ENCODE results near the gene SETD1A. TPM values are rescaled to one million over a fixed set of nuclear protein-coding genes. Genes with fewer than 3 reads are reported as not detected.
"Not testable (repeated sequence)": the region's sequence is repeated elsewhere in the genome, so short reads cannot be mapped to it uniquely, and the experiment has no call there.

The SETD1A gene
- total RNA-seq, 2 experiments from 2014 or later, result 28.5 to 31.7 TPM

DNA sequence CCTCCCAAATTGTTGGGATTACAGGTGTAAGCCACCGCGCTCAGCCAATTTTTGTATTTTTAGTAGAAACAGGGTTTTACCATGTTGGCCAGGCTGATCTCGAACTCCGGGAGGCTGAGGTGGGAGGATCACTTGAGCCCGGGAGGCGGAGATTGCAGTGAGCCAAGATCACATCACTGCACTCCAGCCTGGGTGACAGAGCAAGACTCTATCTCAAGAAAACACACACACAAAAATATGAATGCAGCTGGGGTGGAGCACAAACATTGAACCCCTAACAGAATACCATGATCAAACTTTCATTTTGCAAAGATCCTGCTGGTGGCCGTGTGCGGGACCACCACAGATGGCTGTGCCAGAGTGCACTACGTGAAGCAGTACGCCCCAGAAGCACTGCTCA lies 60.2 kb downstream of the SETD1A start:
- not testable (repeated sequence) for H3K4me3 Mint-ChIP-seq, H3K27ac Mint-ChIP-seq, H3K36me3 Mint-ChIP-seq, H3K9me3 Mint-ChIP-seq, DNase-seq, H3K4me1 Mint-ChIP-seq
- peaks cover 17% of the 10 kb centered on the region for H3K27me3 Mint-ChIP-seq

DNA sequence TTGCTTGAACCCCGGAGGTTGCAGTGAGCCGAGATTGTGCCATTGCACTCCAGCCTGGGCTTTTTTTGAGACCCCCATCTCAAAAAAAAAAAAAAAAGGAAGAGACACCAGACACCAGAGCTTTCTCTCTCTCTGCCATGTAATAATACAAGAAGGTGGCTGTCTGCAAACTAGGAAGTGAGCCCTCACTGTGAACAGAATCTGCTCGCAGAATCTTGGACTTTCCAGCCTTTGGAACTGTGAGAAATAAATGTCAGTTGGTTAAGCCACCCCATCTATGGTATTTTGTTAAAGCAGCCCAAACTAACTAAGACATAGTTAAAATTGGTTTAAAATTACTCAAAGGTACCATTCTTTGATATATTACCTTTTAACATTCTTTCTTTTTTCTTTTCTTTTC lies 63.0 kb downstream of the SETD1A start:
- Mint-ChIP-seq H3K27me3 (peaks cover 5% of the 10 kb centered on the region), H3K9me3 (no peaks in the 10 kb centered on the region), H3K4me3 (no peak overlapping the region), H3K36me3 (no peaks in the 10 kb centered on the region), H3K4me1 (peaks cover 4% of the 10 kb centered on the region), H3K27ac (no peak overlapping the region)
- no peak for DNase-seq

DNA sequence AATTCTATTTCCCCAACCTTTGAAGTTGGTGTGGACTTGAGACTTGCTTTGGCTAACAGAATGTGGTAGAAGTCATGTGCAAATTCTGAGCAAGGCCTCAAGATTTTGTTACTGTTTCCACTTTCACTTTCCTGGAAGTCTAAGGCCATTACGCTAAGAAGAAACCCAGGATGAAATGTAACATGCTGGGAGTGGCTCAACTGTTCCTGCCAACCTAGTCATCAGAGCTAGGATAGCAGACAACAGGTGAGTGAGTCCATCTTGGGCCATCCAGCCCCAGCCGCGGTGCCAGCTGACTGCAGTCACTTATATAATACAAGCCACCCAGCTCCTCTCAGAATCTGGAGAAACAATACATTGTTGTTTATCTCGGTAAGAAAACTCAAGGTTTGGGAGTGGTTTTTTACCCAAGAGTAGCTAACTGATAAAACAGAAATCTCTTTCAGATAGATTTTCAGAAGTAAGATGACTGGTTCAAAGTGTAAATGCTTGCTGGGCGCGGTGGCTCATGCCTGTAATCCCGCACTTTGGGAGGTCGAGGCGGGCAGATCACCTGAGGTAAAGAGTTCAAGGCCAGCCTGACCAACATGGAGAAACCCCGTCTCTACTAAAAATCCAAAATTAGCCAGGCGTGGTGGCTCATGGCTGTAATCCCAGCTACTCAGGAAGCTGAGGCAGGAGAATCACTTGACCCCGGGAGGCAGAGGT lies 65.1 kb downstream of the SETD1A start:
- Mint-ChIP-seq H3K4me3 (no peak overlapping the region), H3K36me3 (no peaks in the 10 kb centered on the region), H3K27me3 (no peaks in the 10 kb centered on the region), H3K4me1 (peaks cover 4% of the 10 kb centered on the region), H3K27ac (peak overlapping the region; percentile 62), H3K9me3 (no peaks in the 10 kb centered on the region)
- DNase-seq, result no peak

DNA sequence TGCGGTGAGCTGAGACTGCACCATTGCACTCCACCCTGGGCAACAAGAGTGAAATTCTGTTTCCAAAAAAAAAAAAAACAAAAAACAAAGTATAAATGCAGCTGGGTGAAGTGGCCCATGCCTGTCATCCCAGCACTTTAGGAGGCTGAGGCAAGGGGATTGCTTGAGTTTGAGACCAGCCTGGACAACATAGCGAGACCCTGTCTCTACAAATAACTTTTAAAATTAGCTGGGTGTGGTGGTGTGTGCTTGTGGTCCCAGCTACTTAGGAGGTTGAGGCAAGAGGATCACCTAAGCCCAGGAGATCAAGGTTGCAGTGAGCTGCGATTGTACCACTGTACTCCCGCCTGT lies 65.7 kb downstream of the SETD1A start:
- Mint-ChIP-seq H3K27me3 (no peaks in the 10 kb centered on the region), H3K4me1 (peaks cover 4% of the 10 kb centered on the region), H3K4me3 (no peak overlapping the region), H3K36me3 (no peaks in the 10 kb centered on the region), H3K9me3 (no peaks in the 10 kb centered on the region), H3K27ac (peak overlapping the region; percentile 62)
- DNase-seq, result no peak

DNA sequence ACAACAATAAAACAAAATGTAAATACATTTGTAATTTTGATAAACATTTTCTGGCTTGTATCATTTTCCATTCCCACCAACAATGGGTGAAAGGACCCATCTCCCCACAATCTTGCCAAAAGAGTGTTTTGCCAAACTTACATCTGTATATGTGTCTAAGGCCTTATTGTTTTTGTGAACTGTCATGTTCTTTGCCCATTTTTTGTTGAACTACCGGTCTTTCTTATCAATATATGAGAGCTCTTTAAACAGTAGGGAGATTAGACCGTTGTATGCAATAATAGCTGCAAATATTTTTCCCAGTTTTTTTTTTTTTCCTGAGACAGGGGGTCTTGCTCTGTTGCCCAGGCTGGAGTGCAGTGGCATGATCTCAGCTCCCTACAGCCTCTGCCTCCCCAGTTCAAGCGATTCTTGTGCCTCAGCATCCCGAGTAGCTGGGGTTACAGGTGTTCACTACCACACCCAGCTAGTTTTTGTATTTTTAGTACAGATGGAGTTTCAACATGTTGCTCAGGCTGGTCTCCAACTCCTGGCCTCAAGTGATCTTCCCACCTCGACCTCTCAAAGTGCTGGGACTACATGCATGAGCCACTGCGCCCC lies 66.2 kb downstream of the SETD1A start:
- H3K4me3 Mint-ChIP-seq, result no peak overlapping the region
- no peaks in the 10 kb centered on the region for H3K36me3 Mint-ChIP-seq
- peaks cover 4% of the 10 kb centered on the region for H3K4me1 Mint-ChIP-seq
- H3K27me3 Mint-ChIP-seq, result no peaks in the 10 kb centered on the region
- H3K9me3 Mint-ChIP-seq, result no peaks in the 10 kb centered on the region
- DNase-seq, result no peak
- H3K27ac Mint-ChIP-seq, result no peak overlapping the region

DNA sequence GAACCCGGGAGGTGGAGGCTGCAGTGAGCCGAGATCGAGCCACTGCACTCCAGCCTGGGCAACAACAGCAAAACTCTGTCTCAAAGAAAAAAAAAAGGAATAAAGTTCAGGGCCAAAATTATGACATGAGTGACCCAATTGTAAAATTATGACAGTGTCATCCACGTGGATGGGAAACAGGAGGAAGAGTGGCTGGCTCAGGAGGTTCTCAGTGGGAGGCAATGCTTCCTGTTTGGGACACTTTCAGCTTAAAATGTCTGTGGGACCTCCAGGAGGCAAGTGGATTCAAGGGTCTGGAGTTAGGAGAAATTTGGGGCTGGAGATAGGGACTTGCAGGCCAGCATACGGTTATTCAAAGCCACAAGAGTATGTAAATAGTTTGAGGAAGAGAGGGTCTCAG lies 67.8 kb downstream of the SETD1A start:
- H3K4me1 Mint-ChIP-seq, result peaks cover 4% of the 10 kb centered on the region

DNA sequence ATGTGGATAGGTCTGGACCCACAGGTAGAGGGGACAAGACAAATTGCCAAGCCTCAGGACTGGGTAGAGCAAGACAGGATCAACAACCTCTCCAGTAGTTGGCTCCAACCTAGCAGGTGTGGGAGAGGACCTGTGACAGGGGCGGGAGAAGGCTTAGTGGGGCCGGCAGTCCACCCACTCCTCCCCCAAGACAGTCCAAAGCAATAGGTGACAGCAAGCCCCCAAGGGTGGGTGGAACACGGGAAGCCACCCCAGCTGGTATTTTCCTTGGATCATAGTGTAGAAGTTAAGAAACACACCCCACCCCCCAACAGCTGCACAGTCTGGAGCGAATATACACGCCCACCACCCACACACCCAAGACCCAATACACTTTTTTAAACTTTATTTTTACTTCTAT lies 71.7 kb downstream of the SETD1A start:
- H3K27ac Mint-ChIP-seq, result no peak overlapping the region
- DNase-seq, result no peak

More for the DNA sequence above, 67.8 kb downstream of the SETD1A start:
- H3K27me3 Mint-ChIP-seq, result no peaks in the 10 kb centered on the region
- H3K4me3 Mint-ChIP-seq, result no peak overlapping the region
- no peaks in the 10 kb centered on the region for H3K36me3 Mint-ChIP-seq
- H3K27ac Mint-ChIP-seq, result no peak overlapping the region
- no peak for DNase-seq
- H3K9me3 Mint-ChIP-seq, result no peaks in the 10 kb centered on the region

DNA sequence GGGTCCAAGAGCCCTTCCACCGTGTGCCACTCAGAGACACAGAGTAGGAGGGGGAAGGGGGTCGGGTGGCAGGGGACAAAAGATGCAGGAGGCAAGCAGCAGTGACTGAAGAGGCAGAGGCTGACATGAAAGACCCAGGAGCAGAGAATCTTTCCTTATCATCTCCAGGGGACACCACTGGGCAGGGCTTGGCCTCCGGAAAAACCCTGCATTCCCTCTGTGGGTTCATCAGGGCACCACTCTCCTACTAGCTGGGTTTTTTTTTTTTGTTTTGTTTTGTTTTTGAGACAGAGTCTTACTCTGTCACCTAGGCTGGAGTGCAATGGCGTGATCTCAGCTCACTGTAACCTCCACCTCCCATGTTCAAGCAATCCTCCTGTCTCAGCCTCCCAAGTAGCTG lies 73.7 kb downstream of the SETD1A start:
- no peak overlapping the region for H3K4me3 Mint-ChIP-seq
- H3K36me3 Mint-ChIP-seq, result peaks cover 3% of the 10 kb centered on the region
- H3K27ac Mint-ChIP-seq, result peak overlapping the region; percentile 56
- H3K4me1 Mint-ChIP-seq, result peaks cover 16% of the 10 kb centered on the region
- H3K27me3 Mint-ChIP-seq, result no peaks in the 10 kb centered on the region
- H3K9me3 Mint-ChIP-seq, result no peaks in the 10 kb centered on the region
- no peak for DNase-seq

More for the DNA sequence above, 71.7 kb downstream of the SETD1A start:
- Mint-ChIP-seq H3K27me3 (no peaks in the 10 kb centered on the region), H3K36me3 (peaks cover 2% of the 10 kb centered on the region), H3K4me3 (no peak overlapping the region), H3K4me1 (peaks cover 12% of the 10 kb centered on the region), H3K9me3 (no peaks in the 10 kb centered on the region)

DNA sequence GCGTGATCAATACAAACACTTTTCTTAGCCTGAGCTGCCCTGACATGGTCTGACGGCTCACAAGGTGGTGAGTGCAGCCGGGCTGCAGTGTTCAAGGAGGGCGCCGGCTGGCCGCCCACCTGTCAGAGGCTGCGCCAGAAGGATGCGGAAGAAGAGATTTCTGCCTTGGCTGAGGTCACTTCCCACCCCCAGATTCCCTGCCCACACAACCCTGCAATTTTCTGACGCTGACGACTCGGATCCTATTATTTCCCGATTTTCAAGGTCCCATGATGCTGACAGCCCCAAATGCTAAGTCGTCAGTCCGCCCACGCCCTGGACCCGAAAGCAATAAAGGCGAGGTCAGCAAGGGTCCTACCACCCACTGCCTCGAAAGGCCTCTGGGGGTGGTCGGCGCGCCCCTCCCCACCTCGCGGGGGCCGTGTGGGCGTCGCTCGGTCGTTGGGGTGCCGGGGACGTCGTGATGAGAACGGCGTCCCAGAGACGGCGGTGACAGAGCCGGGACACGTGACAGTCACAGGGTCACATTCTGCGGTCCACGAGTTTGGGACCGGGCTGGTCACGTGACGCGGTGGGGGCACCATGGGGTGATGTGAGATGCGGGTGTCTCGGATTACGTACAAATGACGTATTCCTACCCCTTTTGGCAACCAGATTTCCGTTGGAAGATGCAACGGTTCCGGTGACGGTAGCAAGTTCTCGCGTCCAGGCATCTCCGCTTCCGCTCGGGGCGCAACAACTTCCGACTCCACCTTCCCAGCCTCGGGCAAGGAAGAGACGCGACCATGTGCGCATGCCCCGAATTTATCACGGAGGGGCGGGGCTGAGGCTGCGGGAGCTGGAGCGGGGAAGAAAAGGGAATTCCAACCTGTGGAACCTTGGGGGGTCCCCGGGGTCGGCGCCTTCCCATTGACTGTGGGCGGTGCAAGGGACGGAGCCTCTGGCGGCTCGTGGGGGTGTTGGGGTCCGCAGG lies 75.5 kb downstream of the SETD1A start, which contains the start of gene STX4:
TSS of gene STX4 (plus strand) at position 823 of the 973 bp plus-strand sequence. CDS start 248 bp downstream, outside the sequence.
- H3K4me3 Mint-ChIP-seq, result peak within 1 kb of the TSS; percentile 96
- H3K27me3 Mint-ChIP-seq, result no peaks in the 10 kb centered on the region

DNA sequence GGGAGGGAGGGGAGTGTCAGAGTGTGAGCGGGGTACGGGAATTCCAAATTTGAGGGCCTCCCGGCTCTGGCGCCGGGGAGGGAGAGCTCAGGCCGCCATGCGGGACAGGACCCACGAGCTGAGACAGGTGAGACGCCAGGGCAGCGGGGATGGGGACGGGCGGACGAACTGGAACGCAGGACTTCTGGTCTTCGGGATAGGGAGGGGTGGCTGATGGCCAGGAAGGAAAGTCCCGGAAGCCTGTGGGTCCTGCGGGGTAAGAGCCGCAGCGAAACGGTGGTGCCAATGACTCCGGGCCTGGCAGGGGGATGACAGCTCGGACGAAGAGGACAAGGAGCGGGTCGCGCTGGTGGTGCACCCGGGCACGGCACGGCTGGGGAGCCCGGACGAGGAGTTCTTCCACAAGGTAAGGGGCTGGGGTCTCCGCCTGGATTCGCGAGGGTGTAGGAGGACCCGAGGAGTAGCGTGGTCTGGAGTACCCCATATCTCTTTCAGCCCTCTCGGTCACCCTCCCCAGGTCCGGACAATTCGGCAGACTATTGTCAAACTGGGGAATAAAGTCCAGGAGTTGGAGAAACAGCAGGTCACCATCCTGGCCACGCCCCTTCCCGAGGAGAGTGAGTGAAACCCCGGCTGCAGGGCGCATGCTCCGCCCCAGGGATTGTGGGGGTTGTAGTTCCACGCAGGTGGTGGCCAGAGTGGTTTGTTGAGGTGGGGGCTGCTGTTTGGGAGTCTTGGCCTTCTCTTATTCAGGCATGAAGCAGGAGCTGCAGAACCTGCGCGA lies 76.3 kb downstream of the SETD1A start:
- Mint-ChIP-seq H3K9me3 (no peaks in the 10 kb centered on the region), H3K4me3 (peak overlapping the region; percentile 96), H3K4me1 (peaks cover 18% of the 10 kb centered on the region), H3K36me3 (peaks cover 3% of the 10 kb centered on the region), H3K27me3 (no peaks in the 10 kb centered on the region), H3K27ac (peak overlapping the region; percentile 93)
- peak; percentile 86 for DNase-seq

More for the DNA sequence above, 75.5 kb downstream of the SETD1A start, which contains the start of gene STX4:
- Mint-ChIP-seq H3K4me1 (peaks cover 18% of the 10 kb centered on the region), H3K9me3 (no peaks in the 10 kb centered on the region), H3K27ac (peak within 1 kb of the TSS; percentile 93), H3K36me3 (peaks cover 3% of the 10 kb centered on the region)
- peak; percentile 94 for DNase-seq

Other genes with a start within 250 kb of the SETD1A start
- 10 to 100 TPM; 31.1 to 32.0 TPM for gene PHKG2, start 209.3 kb upstream of the SETD1A start, total RNA-seq
- 1 to 10 TPM; 3.7 to 6.4 TPM for gene CFAP119, start 195.7 kb upstream of the SETD1A start, total RNA-seq
- 100 to 1,000 TPM in 1 of 2 experiments, 10 to 100 TPM in 1; 95.2 to 107 TPM for gene RNF40, start 195.4 kb upstream of the SETD1A start, total RNA-seq
- gene ZNF629, start 170.5 kb upstream of the SETD1A start, total RNA-seq, result 1 to 10 TPM; 5.4 to 5.5 TPM
- gene BCL7C, start 63.7 kb upstream of the SETD1A start, total RNA-seq, result 10 to 100 TPM; 20.8 to 22.0 TPM
- gene CTF1, start 61.1 kb upstream of the SETD1A start, total RNA-seq, result under 1 TPM; 0.16 to 0.38 TPM
- 10 to 100 TPM; 24.9 to 27.0 TPM for gene FBXL19, start 34.2 kb upstream of the SETD1A start, total RNA-seq
- 1 to 10 TPM; 5.4 to 5.7 TPM for gene ORAI3, start 8.7 kb upstream of the SETD1A start, total RNA-seq
- gene HSD3B7, start 27.5 kb downstream of the SETD1A start, total RNA-seq, result 1 to 10 TPM; 1.5 TPM
- gene STX1B, start 52.9 kb downstream of the SETD1A start, total RNA-seq, result 1 to 10 TPM; 1.3 to 1.6 TPM
- gene STX4, start 75.8 kb downstream of the SETD1A start, total RNA-seq, result 10 to 100 TPM; 32.4 to 33.0 TPM
- gene ZNF668, start 116.5 kb downstream of the SETD1A start, total RNA-seq, result 10 to 100 TPM; 17.3 to 18.5 TPM
- gene ZNF646, start 116.7 kb downstream of the SETD1A start, total RNA-seq, result 10 to 100 TPM; 20.0 to 21.8 TPM
- gene PRSS53, start 131.2 kb downstream of the SETD1A start, total RNA-seq, result 1 to 10 TPM; 3.0 to 3.1 TPM
- 10 to 100 TPM; 57.9 to 61.3 TPM for gene VKORC1, start 137.0 kb downstream of the SETD1A start, total RNA-seq
- 10 to 100 TPM; 45.5 to 49.3 TPM for gene BCKDK, start 150.6 kb downstream of the SETD1A start, total RNA-seq
- gene KAT8, start 159.9 kb downstream of the SETD1A start, total RNA-seq, result 10 to 100 TPM; 48.9 to 49.9 TPM
- not detected for gene PRSS8, start 178.0 kb downstream of the SETD1A start, total RNA-seq
- gene PRSS36, start 192.3 kb downstream of the SETD1A start, total RNA-seq, result under 1 TPM in 1 of 2 experiments, not detected in 1; 0.74 TPM
- 100 to 1,000 TPM; 817 to 858 TPM for gene FUS, start 222.4 kb downstream of the SETD1A start, total RNA-seq
- 1 to 10 TPM; 5.0 to 5.2 TPM for gene PYCARD, start 245.0 kb downstream of the SETD1A start, total RNA-seq

Data from activated naive CD8-positive, alpha-beta T cell treated with anti-CD3 and anti-CD28 coated beads for 36 hours (primary cell).